GM10847 (cell line): ENCODE measurements around the gene RAB31.

Experiments
- POLR2A ChIP-seq: IDR thresholded peaks from 2 replicates; pipeline ENCODE4 v1.6.1; 2011; ENCODE audit not compliant: insufficient read length; ENCODE audit errors: extremely low read depth

The RAB31 gene

DNA sequence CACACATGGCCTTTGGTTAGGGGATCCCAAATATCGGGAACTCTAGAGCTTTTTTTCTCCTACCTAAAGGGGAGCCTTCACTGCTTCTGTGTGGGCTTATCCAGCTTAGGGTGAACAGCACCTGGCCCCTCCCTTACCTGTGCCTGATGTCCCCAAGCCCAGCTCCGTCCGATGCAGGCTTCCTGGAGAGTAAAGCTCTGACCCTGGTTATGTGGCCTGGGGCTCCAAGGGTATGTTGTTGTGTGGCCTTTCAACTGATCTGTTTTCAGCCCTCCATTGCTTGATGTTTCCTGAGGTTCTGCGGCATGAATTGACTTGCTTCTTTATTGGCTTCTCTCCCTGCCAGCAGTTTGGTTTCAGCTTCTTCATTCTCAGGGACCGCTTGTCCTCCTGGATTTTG lies 66.0 kb downstream of the RAB31 start:
- TF ChIP-seq POLR2A = no peak

DNA sequence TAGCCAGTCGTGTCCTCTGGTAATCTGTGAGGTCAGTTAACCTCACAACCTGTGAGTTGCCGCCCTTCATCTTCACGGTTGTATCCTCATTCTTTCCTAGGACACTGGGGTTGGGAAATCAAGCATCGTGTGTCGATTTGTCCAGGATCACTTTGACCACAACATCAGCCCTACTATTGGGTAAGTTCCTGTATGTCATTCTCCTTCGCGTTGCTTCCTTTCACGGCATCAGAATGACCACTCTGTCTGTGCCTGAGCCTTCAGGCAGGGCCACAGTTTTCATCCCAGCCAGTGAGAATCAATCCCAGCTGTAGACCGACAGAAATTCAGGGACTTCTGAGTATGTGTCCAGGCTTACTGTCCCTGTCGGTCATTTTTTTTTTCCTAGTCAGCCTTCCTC lies 67.1 kb downstream of the RAB31 start:
- TF ChIP-seq POLR2A = no peak

DNA sequence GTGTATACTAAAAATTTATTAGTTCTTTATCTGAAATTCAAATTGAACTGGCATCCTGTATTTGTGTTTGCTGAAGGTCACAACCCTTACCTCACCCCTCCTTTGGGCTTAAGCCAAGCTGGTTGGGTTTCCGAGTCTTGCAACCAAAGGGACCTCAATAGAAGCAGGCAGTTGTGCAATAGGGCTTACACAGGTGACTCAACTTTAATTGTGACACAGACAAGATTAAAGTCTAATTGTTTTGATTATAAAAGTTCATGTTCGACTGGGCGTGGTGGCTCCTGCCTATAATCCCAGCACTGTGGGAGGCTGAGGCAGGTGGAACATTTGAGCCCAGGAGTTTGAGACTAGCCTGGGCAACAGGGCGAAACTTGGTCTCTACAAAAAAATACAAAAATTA lies 71.5 kb downstream of the RAB31 start:
- no peak for TF ChIP-seq POLR2A

DNA sequence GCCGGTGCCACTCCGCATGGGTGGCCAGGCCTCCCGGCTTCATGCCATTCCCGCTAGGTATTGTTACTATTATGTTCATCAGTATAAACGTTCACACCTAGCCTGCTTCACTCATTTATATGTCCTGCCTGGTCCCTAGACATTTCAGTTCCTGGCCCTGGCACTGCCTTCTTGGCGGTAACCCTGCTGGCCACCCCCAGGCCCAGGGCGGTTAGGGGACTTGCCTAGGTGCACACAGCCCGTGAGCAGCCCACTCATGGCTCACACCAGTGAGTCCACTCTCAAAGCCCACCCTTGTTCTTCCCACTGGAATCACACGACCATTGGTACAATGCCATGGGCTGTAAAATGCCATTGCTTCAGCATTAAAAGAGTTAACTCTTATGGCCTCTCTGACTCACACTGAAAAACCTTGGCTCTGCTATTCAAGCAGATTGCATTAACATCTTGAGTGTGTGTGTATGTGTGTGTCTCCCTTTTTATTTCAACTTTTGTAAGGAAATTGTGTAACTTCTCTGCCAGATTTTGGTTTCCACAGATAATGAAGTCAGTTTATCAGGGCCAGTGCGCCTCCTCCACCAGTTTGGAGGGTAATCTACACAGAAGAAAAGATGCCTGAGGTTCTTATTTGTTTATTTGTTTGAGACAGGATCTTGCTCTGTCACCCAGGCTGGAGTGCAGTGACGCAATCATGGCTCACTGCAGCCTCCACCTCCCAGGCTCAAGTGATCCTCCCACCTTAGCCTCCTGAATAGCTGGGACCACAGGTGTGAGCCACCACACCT lies 74.2 kb downstream of the RAB31 start:
- TF ChIP-seq POLR2A = no peak

DNA sequence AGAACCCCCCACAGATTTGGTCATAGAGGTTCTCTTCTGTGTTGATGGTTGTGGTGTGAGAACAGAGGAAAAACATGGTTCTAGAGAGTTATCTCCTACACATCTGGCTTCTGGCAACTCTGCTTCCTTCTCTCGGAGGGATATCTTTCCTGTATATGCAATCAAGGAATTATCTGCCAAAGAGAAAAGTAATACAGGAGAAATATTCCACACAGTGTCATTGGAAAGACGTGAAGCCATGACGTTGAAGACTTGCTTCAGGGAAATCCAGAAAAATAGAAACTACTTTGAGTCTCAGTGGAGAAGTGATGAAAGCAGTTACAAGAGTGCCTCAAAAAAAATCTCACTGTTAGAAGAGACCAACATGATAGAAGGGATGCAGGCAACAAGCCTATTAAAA lies 78.5 kb downstream of the RAB31 start:
- TF ChIP-seq POLR2A = no peak

DNA sequence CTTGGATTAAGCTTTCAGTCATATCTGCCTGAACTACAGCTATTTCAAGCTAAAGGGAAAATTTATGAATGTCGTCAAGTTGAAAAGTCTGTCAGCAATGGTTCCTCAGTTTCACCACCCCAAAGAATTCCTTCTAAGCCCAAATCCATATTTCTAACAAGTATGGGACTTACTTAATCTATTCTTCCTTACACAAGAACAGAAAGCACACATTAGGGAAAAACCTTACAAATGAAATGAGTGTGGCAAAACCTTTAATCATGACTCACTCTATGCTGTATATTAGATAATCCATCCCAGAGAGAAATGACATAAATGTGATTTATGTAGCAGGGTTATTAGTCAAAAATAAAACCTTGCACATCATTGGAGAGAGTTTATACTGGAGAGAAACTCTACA lies 78.9 kb downstream of the RAB31 start:
- TF ChIP-seq POLR2A = no peak

DNA sequence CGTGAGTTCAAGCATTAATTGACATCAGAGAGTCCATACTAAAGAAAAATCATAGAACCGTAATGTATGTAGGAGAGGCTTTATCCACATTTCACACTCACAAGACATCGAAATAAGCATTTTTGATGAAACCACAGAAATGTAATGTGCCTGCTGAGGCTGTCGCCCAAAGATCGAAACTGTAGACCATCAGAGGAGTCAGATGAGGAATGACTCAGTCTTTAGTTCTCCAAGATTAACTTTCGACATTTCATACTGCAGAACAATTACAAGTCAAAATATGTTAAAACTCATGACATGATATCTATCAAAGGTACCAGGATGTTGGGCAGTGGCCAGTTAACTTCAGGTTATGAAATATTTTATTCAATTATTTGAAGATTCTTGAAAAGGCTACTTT lies 79.6 kb downstream of the RAB31 start:
- TF ChIP-seq POLR2A = no peak

DNA sequence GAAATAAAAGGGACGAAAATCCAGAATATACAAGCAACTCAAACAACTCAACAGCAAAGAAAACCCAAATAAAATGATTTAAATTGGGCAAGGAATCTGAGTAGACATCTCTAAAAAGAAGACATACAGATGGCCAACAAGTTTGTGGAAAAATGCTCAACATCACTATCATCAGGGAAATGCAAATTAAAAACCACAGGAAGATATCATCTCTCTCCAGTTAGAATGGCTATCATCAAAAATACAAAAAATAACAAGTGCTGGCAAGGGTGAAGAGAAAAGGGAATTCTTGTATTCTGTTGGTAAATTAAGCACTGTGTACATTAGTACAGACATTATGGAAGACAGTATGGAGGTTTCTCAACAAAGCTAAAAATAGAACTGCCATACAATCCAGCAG lies 80.0 kb downstream of the RAB31 start:
- no peak for TF ChIP-seq POLR2A

DNA sequence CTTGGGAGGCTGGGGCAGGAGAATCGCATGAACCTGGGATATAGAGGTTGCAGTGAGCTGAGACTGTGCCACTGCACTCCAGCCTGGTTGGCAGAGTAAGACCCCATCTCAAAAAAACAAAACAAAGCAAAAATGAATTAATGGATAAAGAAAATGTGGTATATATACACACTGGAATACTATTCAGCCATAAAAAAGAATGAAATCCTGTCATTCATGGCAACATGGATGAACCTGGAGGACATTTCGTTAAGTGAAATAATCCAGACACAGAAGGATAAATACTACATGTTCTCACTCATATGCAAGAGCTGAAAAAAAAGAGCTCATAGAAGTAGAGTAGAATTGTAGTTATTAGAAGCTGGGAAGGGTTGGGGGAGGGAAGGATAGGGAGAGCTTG lies 80.8 kb downstream of the RAB31 start:
- no peak for TF ChIP-seq POLR2A

DNA sequence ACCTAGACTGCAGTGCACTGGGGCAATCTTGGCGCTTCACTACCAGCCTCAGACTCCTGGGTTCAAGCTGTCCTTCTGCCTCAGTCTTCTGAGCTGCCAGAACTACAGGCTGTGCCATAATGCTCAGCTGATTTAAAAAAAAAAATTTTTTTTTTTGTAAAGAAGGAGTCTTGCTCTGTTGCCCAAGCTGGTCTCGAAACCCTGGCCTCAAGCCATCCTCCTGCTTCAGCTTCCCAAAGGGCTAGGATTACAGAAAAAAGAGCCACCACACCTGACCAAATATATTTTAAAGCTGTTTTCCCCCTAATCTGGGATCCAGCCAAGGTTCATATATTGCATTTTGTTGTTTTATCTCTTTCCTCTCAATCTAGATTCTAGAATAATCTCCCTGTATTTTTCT lies 82.2 kb downstream of the RAB31 start:
- TF ChIP-seq POLR2A = no peak

DNA sequence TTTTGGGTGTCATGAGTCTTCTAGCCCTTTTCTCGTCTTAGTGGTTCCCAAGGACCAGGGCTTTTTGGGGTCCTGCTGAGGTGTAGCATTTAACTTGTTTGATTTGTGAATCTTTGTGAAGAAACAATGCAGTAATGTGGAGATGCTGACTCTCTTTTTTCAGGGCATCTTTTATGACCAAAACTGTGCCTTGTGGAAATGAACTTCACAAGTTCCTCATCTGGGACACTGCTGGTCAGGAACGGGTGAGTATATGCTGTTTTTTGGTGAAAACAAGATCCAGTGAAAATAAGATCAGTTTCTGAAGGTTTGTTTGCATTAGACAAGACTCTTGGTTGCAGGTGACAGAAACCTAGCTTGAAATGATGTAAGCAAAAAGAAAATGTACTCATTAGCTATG lies 83.9 kb downstream of the RAB31 start:
- TF ChIP-seq POLR2A = no peak

DNA sequence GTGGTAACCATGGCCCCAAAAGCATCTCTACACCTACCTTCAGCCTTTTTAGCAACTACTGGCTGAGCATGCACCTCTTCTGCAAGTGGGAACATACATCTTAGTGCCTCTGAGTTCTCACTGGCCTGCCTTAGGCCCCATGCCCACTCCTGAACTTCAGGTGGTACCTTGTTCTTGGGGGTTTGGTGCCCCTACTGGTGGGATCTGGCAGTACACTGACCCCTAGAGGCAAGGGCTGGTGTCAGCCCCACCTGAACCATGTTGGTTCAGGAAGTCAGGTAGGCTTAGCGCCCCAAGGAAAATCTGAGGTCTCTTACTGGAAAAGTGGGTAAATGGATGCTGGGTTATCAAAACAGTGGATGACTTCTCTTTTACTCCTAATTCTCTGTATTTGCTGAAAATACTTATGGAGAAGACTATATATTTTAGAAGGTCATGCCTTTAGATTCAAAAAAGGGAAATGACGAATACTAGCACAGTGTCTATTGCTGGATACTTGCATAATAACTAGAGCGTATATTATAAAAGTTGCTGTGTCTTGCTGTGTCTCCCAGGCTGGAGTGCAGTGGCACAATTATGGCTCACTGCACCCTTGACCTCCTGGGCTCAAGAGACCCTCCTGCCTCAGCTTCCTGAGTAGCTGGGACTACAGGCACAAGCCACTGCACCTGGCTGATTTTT lies 84.6 kb downstream of the RAB31 start:
- no peak for TF ChIP-seq POLR2A

DNA sequence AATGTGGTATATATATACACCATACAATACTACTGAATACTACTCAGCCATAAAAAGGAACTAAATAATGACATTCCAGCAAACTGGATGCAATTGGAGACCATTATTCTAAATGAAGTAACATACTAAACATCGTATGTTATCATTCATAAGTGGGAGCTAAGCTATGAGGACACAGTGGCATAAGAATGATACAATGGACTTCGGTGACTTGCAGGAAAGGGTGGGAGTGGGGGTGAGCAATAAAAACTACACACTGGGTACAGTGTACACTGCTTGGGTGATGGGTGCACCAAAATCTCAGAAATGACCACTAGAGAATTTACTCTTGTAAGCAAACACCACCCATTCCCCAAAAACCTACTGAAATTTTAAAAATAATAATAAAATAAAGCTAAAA lies 87.9 kb downstream of the RAB31 start:
- no peak for TF ChIP-seq POLR2A

DNA sequence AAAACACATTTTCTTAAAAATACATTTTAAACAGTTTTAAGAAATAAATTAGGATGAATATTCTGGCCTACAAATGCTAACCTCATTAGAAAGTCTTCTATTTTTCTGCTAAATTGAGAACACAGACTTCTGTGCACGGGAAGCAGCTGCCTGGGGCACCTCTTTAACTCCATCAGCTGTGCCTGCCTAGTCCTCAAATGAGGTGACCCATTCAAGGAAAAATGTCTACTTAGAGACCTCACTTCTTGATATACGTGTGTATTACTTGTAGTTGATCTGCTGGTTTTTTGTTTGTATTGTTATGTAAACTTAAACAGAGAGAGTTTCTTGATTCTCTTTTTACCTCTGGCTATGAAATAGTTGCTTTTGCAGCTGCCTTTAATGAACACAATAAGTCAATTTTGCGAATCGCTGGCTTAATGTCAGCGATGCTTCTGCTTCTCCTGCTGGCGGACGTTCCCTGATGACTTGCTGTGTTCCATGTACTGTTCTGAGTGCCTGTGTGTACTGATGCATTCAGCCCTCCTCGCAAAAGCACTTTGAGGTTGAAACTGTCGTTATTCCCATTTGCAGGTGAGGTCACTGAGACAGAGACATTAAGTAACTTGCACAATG lies 88.9 kb downstream of the RAB31 start:
- no peak for TF ChIP-seq POLR2A

DNA sequence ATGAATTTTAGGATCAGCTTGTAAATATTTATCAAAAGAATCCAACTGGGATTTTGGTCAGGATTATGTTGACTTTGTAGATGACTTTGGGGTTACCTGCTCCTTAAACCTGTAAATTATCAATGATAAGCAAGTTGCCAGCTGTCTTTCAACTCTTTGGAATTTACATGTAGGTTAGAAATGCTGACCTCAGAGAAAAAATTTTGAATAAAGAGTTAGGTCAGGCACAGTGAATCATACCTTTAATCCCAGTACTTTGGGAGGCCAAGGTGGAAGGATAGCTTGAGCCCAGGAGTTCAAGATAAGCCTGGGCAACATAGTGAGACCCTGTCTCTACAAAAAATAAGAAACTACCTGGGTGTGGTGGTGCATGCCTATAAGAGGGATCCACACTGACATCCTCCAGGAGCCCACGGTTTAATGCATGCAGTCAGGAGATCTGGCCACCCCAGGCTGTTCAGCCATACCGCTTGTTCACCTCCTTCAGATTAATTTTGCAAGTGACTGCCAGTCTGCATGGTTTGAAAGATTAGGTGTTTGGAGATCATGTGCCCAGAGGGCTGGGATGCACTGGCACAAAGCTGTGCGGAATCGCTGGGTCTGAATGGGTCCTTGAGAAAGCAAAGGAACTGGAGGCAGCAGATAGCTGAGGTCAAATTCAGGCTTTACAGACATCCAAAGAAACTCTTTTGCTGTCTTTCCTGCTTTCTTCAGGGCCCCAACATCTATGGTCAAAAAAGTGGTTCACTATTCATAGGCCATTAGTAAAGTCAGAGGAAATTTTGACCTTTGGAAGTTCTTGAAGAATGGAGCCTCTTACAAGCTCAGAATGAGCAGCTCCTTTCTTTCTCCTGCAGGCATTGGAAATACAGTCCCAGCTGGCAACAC lies 94.3 kb downstream of the RAB31 start:
- no peak for TF ChIP-seq POLR2A
